Stimulated activated CD4-positive, alpha-beta T cell treated with anti-CD3 and anti-CD28 coated beads, TNF-alpha, amount 100 ng/mL, for 48 hours (primary cell): ENCODE measurements around the gene NME5.
"Not testable (repeated sequence)": the region's sequence is repeated elsewhere in the genome, so short reads cannot be mapped to it uniquely, and the experiment has no call there.

ENCODE experiments used
- DNase-seq, 3 donors: peaks; one replicate each; pipeline ENCODE4 v3.0.0-alpha.2; 2020; ENCODE audit warnings: low read depth in 3 of 3

NME5 gene

GRCh38 chr5:138078006-138078643 is 61.1 kb downstream of the NME5 start:
- DNase-seq: no peak

- peak in 2 of 3 donors; percentile 7 to 31 for DNase-seq
These were observed 62.0 kb downstream of the NME5 start for GRCh38 chr5:138077064-138077696.

GRCh38 chr5:138070026-138070425 is 69.2 kb downstream of the NME5 start:
- not testable (repeated sequence) for DNase-seq

- peak; percentile 59 to 77 (median 70) for DNase-seq
These were observed 70.3 kb downstream of the NME5 start for GRCh38 chr5:138068742-138069600.

- DNase-seq: no peak
These were observed 71.3 kb downstream of the NME5 start for GRCh38 chr5:138067945-138068344.
